Left colon (tissue), 2 donors: ENCODE data around the gene RGCC. TPM values are rescaled to one million over a fixed set of nuclear protein-coding genes. Genes with fewer than 3 reads are reported as not detected.
"Not testable (repeated sequence)": the region's sequence is repeated elsewhere in the genome, so short reads cannot be mapped to it uniquely, and the experiment has no call there.

Experiments
- ATAC-seq: fragments of 200-7000 bp; cut with Tn5 transposase; one replicate; pipeline ENCODE4 v1.9.1; 2020; ENCODE audit warnings: mild to moderate bottlenecking, moderate library complexity
- DNase-seq, 2 donors: peaks; one replicate each; pipeline ENCODE4 v3.0.0-alpha.2; 2020
- intact Hi-C, 2 donors: fragments of 100-400 bp; cut with DNase I in 1 of 2; cut with micrococcal nuclease in 1 of 2; formaldehyde crosslinking; loops; one replicate each; pipeline versions ENCODE4 v1.11.2 to v1.14.0; 2022; cut with DNase I, micrococcal nuclease
- long read RNA-seq: library from polyadenylated mRNA; unstranded; transcript quantifications from one replicate; pipeline ENCODE4 v2.0.0, GENCODE V29; 2021
- total RNA-seq, 2 donors: library from RNA; stranded (reverse); fragmentation: NEBNext Ultra II Directional; extraction: Animal tissue kit (Norgen Biotek cat#: 25700); gene quantifications; one replicate each; pipeline ENCODE4 v1.2.1, GENCODE V29; 2021
- donor health status: DM: no; HTN: no; CAD: no.
- donor health status: DM: yes; HTN: yes; CAD: no.

The RGCC gene, protein sequence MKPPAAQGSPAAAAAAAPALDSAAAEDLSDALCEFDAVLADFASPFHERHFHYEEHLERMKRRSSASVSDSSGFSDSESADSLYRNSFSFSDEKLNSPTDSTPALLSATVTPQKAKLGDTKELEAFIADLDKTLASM
- total RNA-seq = 1 to 10 TPM; 5.7 to 6.4 TPM
- long read RNA-seq, partial matches to known transcripts = 0 of 4 reads
- long read RNA-seq, other reads (novel, unspliced or antisense) = 1 of 4 reads

GRCh38 chr13:41456768-41457588 lies at the start of gene RGCC:
TSS of gene RGCC (plus strand) at chr13:41457550. CDS start at chr13:41457708, 158 bp downstream.
- intact Hi-C loops = no loop called here
- ATAC-seq (peak; percentile 87), DNase-seq (peak; percentile 69 to 80)

DNA sequence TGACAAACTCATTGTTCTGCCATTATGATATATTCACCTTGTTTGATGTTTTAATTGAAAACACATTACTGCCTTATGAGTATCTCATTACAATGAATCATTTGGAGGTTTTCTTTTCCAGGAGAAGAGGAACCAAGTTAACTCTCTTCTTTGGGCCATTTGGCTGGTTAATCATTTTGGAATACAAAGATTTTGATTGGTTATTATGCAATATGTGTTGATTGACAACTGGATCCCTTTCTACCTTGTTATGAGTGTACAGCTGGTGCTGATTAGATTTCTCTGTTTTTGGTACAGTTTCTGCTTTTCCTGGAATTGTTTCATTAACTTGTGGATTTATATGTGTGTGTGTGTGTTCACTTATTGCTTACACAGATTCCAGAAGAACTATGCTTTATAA lies 49.2 kb upstream of the RGCC start:
- intact Hi-C loops = no loop called here
- no peak for DNase-seq
- ATAC-seq = no peak

- intact Hi-C loops = no loop called here
- ATAC-seq = no peak
- no peak for DNase-seq
Measured at GRCh38 chr13:41408746-41409145, 48.6 kb upstream of the RGCC start.

DNA sequence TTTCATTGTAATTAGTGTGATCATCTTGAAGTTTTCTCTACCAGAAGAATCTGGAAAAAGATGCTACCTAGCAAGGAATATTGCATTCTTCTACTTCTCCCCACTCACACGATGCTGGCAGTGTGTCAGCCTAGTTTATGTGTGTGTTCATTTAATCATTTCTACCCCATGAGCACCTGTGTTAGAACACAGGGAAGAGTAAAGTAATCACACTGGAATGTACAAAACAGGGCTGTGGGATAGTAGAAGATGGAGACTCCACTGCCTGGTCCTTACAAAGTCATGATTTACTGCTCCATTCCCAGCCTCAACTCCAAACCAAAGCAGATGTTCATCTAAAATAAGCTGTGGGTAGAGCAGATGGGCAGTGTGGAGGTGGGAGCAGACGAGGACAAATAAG lies 47.7 kb upstream of the RGCC start:
- ATAC-seq (no peak), DNase-seq (no peak)
- intact Hi-C loops = no loop called here

DNA sequence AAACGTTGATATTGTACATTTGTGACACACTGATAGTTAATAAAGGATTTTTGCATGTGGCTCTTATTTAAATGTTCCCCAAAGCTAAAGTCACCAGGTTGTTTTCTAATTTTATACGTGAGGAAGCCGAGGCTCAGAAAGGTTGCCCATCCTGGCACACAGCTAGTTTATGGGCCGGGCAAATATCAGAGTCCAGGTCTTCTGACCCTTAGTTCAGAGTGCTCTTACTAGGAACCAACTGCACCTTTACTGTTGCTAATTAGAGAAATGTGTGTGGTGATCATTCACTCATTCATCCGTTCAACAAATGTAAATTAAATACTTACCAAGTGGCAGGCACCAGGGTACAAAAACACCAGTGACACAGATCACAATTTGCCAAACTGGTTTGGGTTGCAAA lies 46.3 kb upstream of the RGCC start:
- DNase-seq = no peak

GRCh38 chr13:41411522-41411921 lies 45.8 kb upstream of the RGCC start:
- intact Hi-C loops = no loop called here
- DNase-seq (no peak), ATAC-seq (peak; percentile 54)

More for the DNA sequence above, 46.3 kb upstream of the RGCC start:
- intact Hi-C loops = no loop called here
- no peak for ATAC-seq

GRCh38 chr13:41413872-41414271 lies 43.5 kb upstream of the RGCC start:
- intact Hi-C loops = no loop called here
- no peak for ATAC-seq

GRCh38 chr13:41416276-41416675 lies 41.1 kb upstream of the RGCC start:
- intact Hi-C loops = no loop called here
- ATAC-seq (no peak), DNase-seq (no peak)

More at GRCh38 chr13:41413872-41414271, 43.5 kb upstream of the RGCC start:
- no peak for DNase-seq

GRCh38 chr13:41418027-41418426 lies 39.3 kb upstream of the RGCC start:
- intact Hi-C loops = no loop called here
- ATAC-seq = no peak

GRCh38 chr13:41418731-41419130 lies 38.6 kb upstream of the RGCC start:
- no peak for DNase-seq
- intact Hi-C loops = no loop called here
- ATAC-seq = no peak

More at GRCh38 chr13:41418027-41418426, 39.3 kb upstream of the RGCC start:
- DNase-seq = no peak

- DNase-seq = no peak
- no peak for ATAC-seq
Measured at GRCh38 chr13:41419206-41419605, 38.1 kb upstream of the RGCC start.

DNA sequence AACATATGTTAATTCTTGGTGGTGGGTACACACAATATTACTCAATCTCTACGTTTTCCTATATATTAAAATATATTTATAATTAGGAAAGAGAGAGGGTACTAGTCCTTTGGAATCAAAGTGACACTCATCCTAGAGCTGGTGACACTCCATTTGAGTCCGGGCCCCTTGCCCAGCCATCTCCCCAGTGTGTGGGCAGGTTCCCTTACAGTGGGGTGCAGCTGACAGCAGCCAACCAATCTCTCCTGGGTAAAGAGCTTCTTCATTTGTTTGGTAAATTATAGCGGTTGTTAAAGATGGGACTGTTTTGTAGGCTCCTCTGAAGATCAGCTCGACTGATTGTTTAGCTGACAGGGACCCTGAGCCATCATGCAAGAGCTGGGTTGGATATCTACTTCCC lies 37.2 kb upstream of the RGCC start:
- no peak for ATAC-seq
- DNase-seq = no peak
- intact Hi-C loops = no loop called here

More at GRCh38 chr13:41419206-41419605, 38.1 kb upstream of the RGCC start:
- intact Hi-C loops = no loop called here

DNA sequence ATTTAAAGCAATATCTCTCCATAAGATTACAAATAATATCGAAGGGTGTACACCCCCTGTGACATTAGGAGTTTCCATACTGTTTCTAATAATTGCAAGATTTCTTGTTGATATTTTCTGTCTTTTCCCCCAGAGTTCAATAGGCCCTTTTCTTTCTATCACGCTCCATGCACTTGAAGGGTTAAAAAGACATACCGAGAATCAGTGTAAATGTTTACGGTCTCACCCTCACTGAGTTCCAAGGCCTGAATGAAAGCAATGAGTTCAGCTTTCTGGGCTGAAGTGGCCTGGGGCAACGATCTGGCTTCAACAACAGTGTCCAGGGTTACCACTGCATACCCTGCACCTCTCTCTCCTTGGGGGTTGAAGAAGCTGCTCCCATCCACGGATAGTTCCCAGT lies 36.0 kb upstream of the RGCC start:
- ATAC-seq, DNase-seq, intact Hi-C loops: not testable (repeated sequence)

- ATAC-seq, DNase-seq, intact Hi-C loops: not testable (repeated sequence)
Measured at GRCh38 chr13:41421983-41422382, 35.4 kb upstream of the RGCC start.

- intact Hi-C loops, ATAC-seq, DNase-seq: not testable (repeated sequence)
Measured at GRCh38 chr13:41423259-41423658, 34.1 kb upstream of the RGCC start.

GRCh38 chr13:41424675-41425074 lies 32.7 kb upstream of the RGCC start:
- DNase-seq, intact Hi-C loops, ATAC-seq: not testable (repeated sequence)

- no peak for ATAC-seq
- no peak for DNase-seq
- intact Hi-C loops = no loop called here
Measured at GRCh38 chr13:41426047-41426446, 31.3 kb upstream of the RGCC start.

DNA sequence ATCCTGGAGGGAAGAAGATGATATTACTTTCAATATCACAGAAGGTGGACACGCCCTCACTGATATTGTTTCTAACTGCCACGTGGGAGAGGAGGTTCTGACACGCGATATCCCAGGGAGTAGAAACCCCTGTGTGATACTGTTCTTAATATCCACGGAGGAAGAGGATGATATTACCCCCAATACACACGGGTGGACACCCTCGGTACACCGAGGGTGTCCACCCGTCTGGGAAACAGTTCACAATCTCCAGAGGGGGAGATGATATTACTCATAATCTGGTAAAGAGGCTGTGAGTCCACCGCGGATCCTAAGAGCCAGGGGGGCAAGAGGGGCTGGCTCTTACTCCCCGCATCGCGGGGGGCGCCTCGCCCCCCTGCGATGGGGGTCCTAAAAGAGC lies 29.7 kb upstream of the RGCC start:
- intact Hi-C loops = no loop called here
- DNase-seq = no peak
- no peak for ATAC-seq

DNA sequence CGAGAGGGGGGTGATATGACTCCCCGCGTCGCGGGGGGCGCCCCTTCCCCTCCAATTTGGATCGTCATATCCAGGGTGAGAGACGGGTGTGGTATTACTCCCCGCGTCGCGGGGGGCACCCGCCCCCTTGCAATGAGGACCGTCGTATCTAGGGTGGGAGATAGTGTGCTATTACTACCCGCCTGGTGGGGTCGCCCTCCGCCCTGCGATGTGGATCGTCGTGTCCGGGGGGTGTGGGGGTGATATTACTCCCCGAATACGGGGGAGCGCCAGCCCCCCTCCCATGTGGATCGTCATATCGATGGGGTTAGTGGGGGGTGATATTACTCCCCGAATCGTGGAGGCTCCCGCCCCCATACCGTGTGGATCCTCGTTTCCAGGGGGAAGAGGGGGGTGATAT lies 29.2 kb upstream of the RGCC start:
- no peak for ATAC-seq
- intact Hi-C loops = no loop called here
- no peak for DNase-seq

GRCh38 chr13:41434030-41434429 lies 23.3 kb upstream of the RGCC start:
- ATAC-seq, intact Hi-C loops: not testable (repeated sequence)

More at GRCh38 chr13:41434030-41434429, 23.3 kb upstream of the RGCC start:
- DNase-seq = not testable (repeated sequence)
